A673 (cell line): Measurements from ENCODE around the gene FXYD3. TPM values are rescaled to one million over a fixed set of nuclear protein-coding genes. Genes with fewer than 3 reads are reported as not detected.

ENCODE experiments used
- BruUV-seq: library from RNA; stranded (reverse); fragments of 400-500 nt; replicated peaks from 2 replicates; lab custom pipeline; 2021; lab: Mats Ljungman, UMichigan
- CTCF ChIA-PET: fragments of 300-600 bp; sonication (Branson Sonifier 250); formaldehyde crosslinking; loops from one replicate; lab custom pipeline; 2022; ENCODE audit warnings: antibody characterized with exemption; lab: Charles Lee
- POLR2A ChIA-PET: fragments of 300-600 bp; sonication (Branson Sonifier 250); formaldehyde crosslinking; loops from one replicate; lab custom pipeline; 2022; ENCODE audit warnings: antibody characterized with exemption; ENCODE audit not compliant: low non-redundant PET; lab: Charles Lee
- DNase-seq: peaks from one replicate; pipeline ENCODE4 v3.0.0-alpha.2; 2015; ENCODE audit warnings: low spot score
- H3K27ac ChIP-seq: fragments of 200-600 bp; sonication (generic); 2 replicates; pipeline ENCODE4 v1.5.1; 2016; ENCODE audit warnings: mixed run types, low read depth, mild to moderate bottlenecking, mixed read lengths, antibody characterized with exemption, low read length; ENCODE audit not compliant: poor library complexity, severe bottlenecking
- H3K27me3 ChIP-seq: fragments of 200-600 bp; sonication (generic); replicated peaks from 2 replicates; pipeline ENCODE4 v1.6.1; 2017; ENCODE audit warnings: mixed run types, low read depth, mild to moderate bottlenecking, mixed read lengths, antibody characterized with exemption, low read length; ENCODE audit not compliant: insufficient read depth, poor library complexity
- H3K36me3 ChIP-seq: fragments of 200-600 bp; sonication (generic); 2 replicates; pipeline ENCODE4 v1.6.1; 2016; ENCODE audit warnings: mixed run types, mild to moderate bottlenecking, mixed read lengths, antibody characterized with exemption, low read length; ENCODE audit not compliant: insufficient read depth, poor library complexity, severe bottlenecking
- H3K4me1 ChIP-seq: fragments of 200-600 bp; sonication (generic); 2 replicates; pipeline ENCODE4 v1.6.1; 2017; ENCODE audit warnings: mixed run types, mild to moderate bottlenecking, mixed read lengths, antibody characterized with exemption, low read length; ENCODE audit not compliant: insufficient read depth, poor library complexity, severe bottlenecking
- H3K4me3 ChIP-seq: fragments of 200-600 bp; sonication (generic); 2 replicates; pipeline ENCODE4 v1.5.1; 2016; ENCODE audit warnings: low read depth, mixed run types, mild to moderate bottlenecking, mixed read lengths, low read length; ENCODE audit not compliant: poor library complexity, severe bottlenecking
- H3K9me3 ChIP-seq: fragments of 200-600 bp; sonication (generic); 2 replicates; pipeline ENCODE4 v1.6.1; 2016; ENCODE audit warnings: mixed run types, low read depth, mild to moderate bottlenecking, mixed read lengths, antibody characterized with exemption, low read length; ENCODE audit not compliant: poor library complexity, severe bottlenecking
- CTCF ChIP-seq: fragments of 300-800, 200-600 bp; sonication (generic); conservative IDR thresholded peaks from 2 replicates; pipeline ENCODE4 v1.5.1; 2017; ENCODE audit warnings: low read depth, mild to moderate bottlenecking, antibody characterized with exemption, low read length, moderate library complexity, mixed read lengths
- EZH2 ChIP-seq: fragments of 200-600 bp; sonication (generic); IDR thresholded peaks from 2 replicates; pipeline ENCODE4 v1.6.1; 2017; ENCODE audit warnings: borderline replicate concordance, low read depth, mild to moderate bottlenecking, mixed read lengths, antibody characterized with exemption, low read length; ENCODE audit not compliant: poor library complexity, severe bottlenecking
- intact Hi-C: fragments of 100-400 bp; cut with micrococcal nuclease; formaldehyde crosslinking; loops from one replicate; pipeline ENCODE4 v1.10.0; 2022; ENCODE audit not compliant: unreplicated experiment
- total RNA-seq: library from RNA; stranded (reverse); gene quantifications from 2 replicates; pipeline ENCODE4 v1.2.3, GENCODE V29; 2021

The FXYD3 gene
- total RNA-seq, 1 experiment from 2014 or later = not detected

- Histone ChIP-seq H3K4me1 (no peaks in the 10 kb centered on the region), H3K4me3 (no peak overlapping the region), H3K27me3 (no peaks in the 10 kb centered on the region), H3K27ac (no peak overlapping the region), H3K36me3 (no peaks in the 10 kb centered on the region), H3K9me3 (peaks cover 5% of the 10 kb centered on the region)
- CTCF ChIA-PET = no interaction called here
- BruUV-seq = no TSS peak
- TF ChIP-seq EZH2 = no peak
- no peak for TF ChIP-seq CTCF
- POLR2A ChIA-PET = interaction anchor here (0.6 kb wide), 1 partner anchor 53 kb away, joined by 3 read pairs; no protein-coding TSS in a partner anchor
- no peak for DNase-seq
- intact Hi-C loops = no loop called here
Measured at GRCh38 chr19:35166100-35167063, 50.8 kb downstream of the FXYD3 start.

GRCh38 chr19:35167251-35168119 is 51.9 kb downstream of the FXYD3 start:
- peaks cover 5% of the 10 kb centered on the region for H3K9me3 ChIP-seq
- no peaks in the 10 kb centered on the region for H3K36me3 ChIP-seq
- CTCF ChIA-PET = no interaction called here
- H3K27ac ChIP-seq = no peak overlapping the region
- no peak overlapping the region for H3K4me3 ChIP-seq
- TF ChIP-seq CTCF (no peak), EZH2 (no peak)
- POLR2A ChIA-PET = no interaction called here
- H3K27me3 ChIP-seq = no peaks in the 10 kb centered on the region
- no peak for DNase-seq
- intact Hi-C loops = no loop called here
- no TSS peak for BruUV-seq
- H3K4me1 ChIP-seq = no peaks in the 10 kb centered on the region

- Histone ChIP-seq H3K36me3 (no peaks in the 10 kb centered on the region), H3K4me1 (no peaks in the 10 kb centered on the region), H3K4me3 (no peak overlapping the region), H3K9me3 (peaks cover 5% of the 10 kb centered on the region), H3K27me3 (no peaks in the 10 kb centered on the region), H3K27ac (no peak overlapping the region)
- POLR2A ChIA-PET = no interaction called here
- intact Hi-C loops = no loop called here
- CTCF ChIA-PET = interaction anchor here (0.6 kb wide), 1 partner anchor 1275 kb away, joined by 3 read pairs; no protein-coding TSS in a partner anchor
- no TSS peak for BruUV-seq
- DNase-seq = no peak
- TF ChIP-seq EZH2 = no peak
- no peak for TF ChIP-seq CTCF
Measured at GRCh38 chr19:35168196-35168595, 52.6 kb downstream of the FXYD3 start.
